SU-DHL-6 (cell line): ENCODE data around the gene ZNF219.

ENCODE experiments used
- CTCF ChIP-seq: fragments of 200-600 bp; sonication (generic); IDR thresholded peaks from one replicate; pipeline ENCODE4 v1.5.1; 2017; ENCODE audit warnings: antibody characterized with exemption, mild to moderate bottlenecking, low read length, moderate library complexity; ENCODE audit not compliant: insufficient read depth, poor library complexity, severe bottlenecking
- EZH2phosphoT487 ChIP-seq: fragments of 200-600 bp; sonication (generic), shearing (Covaris generic); conservative IDR thresholded peaks from 2 replicates; pipeline ENCODE4 v1.6.1; 2018; ENCODE audit warnings: mild to moderate bottlenecking, antibody characterized with exemption, low read length, moderate library complexity, mixed read lengths

- TF ChIP-seq CTCF (no peak), EZH2phosphoT487 (0 out of 2 replicates have a peak, but pooled peaks have one; percentile 60)
Measured at GRCh38 chr14:21070610-21071224, 27.7 kb downstream of the ZNF219 start.
